GM12864 (cell line): ENCODE measurements around the gene C19orf33.
A peak's percentile ranks its signal among the peaks of the same experiment; 100 is the strongest.
"Not testable (repeated sequence)": the region's sequence is repeated elsewhere in the genome, so short reads cannot be mapped to it uniquely, and the experiment has no call there.

Experiments used
- DNase-seq: peaks from one replicate; pipeline ENCODE4 v3.0.0-alpha.2; 2011; ENCODE audit warnings: low read depth
- H3K4me3 ChIP-seq: 2 replicates; pipeline ENCODE4 v1.5.1; 2011; ENCODE audit warnings: mild to moderate bottlenecking, low read depth, low read length, control low read depth
- TF ChIP-seq, protein P1 (sequence below): IDR thresholded peaks from 2 replicates; pipeline ENCODE4 v1.5.1; 2011; ENCODE audit warnings: low read depth, mild to moderate bottlenecking, moderate library complexity, low read length, control low read depth, inconsistent platforms; ENCODE audit errors: missing control alignments

The C19orf33 gene

DNA sequence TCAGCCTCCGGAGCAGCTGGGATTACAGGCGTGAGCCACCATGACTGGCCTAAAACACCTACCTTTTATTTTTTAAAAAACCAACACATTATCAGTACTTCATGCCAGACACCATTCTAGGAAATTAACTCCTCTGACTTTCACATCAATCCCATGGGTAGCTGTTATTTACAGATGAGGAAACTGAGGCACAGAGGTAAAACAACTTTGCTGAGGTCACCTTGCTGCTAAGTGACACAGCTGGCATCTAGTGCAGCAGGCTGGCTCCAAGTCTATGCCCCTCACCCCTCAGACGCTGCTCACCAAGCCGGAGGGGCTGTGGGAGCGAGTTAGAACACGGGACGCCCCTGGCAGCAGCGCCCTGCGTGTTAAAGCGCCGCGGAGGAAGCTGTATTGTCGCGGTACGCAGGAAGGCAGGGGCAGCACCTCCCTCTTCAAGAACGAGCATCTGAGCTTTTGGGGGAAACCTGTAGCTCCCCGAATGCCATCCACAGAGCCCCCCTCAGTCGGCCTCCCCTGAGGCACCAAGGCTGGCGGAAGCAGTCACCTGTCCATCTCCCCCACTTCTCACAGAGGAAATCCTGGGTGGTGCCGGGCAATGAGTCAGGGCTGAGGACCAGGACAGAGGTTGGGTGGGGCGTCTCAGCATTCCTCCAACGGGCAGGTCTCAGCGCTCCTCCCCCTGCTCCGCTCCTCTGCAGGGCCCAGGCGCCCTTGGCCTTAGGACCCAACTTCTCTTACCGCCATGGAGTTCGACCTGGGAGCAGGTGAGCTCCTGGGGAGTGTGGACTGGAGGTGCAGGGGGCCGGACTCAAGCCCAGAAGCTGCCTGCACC, at the start of gene C19orf33:
Gene C19orf33 (plus strand): TSS at position 735 of the 835 bp plus-strand sequence. CDS start 11 bp downstream, at position 746.
- H3K4me3 ChIP-seq = no peak within 1 kb of the TSS
- TF ChIP-seq, protein P1, sequence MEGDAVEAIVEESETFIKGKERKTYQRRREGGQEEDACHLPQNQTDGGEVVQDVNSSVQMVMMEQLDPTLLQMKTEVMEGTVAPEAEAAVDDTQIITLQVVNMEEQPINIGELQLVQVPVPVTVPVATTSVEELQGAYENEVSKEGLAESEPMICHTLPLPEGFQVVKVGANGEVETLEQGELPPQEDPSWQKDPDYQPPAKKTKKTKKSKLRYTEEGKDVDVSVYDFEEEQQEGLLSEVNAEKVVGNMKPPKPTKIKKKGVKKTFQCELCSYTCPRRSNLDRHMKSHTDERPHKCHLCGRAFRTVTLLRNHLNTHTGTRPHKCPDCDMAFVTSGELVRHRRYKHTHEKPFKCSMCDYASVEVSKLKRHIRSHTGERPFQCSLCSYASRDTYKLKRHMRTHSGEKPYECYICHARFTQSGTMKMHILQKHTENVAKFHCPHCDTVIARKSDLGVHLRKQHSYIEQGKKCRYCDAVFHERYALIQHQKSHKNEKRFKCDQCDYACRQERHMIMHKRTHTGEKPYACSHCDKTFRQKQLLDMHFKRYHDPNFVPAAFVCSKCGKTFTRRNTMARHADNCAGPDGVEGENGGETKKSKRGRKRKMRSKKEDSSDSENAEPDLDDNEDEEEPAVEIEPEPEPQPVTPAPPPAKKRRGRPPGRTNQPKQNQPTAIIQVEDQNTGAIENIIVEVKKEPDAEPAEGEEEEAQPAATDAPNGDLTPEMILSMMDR = no peak
- DNase-seq = no peak

DNA sequence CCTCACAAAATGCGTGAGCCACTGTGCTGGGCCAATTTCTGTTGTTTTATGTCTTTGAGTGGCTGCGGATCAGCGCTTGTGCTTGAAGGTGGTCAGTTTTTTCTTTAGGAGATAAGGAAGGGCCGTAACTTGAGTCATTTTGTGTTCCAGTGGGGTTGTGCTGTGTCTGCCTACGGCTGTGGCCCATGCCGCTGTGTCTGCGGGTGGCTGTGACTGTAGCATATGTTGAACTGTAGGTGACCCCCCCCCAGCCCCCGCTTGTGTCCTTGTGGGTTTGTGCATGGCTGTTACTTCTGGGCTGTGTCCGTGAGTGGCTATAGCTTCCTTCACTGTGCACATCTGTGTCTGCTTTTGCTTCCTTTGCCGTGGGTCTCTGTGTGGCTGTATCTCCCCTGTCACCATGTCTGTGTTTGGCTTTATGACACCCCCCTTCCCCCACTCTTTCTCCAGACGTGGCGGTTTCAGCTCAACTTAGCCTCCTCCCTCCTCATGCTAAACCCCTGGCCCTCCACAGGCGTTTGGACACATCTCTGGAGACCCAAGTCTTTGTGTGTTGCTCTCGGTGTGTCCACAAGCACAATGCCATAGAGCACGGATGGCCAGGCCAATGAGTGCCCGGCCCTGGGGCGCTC, 48.6 kb upstream of the C19orf33 start:
- TF ChIP-seq, protein P1 = no peak
- H3K4me3 ChIP-seq = no peak overlapping the region
- no peak for DNase-seq

DNA sequence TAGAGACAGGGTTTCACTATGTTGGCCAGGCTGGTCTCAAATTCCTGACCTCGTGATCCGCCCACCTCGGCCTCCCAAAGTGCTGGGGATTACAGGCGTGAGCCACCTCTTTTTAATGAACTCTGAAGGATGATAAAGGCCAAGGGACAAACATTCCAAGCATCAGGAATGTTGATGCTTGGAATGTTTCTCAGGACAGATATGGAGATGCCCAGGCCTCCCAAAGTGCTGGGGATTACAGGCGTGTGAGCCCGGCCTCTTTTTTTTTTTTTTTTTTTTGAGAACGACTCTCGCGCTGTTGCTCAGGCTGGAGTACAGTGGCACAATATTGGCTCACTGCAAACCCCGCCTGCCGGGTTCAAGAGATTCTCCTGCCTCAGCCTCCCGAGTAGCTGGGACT, 42.1 kb upstream of the C19orf33 start:
- DNase-seq, H3K4me3 ChIP-seq: not testable (repeated sequence)

DNA sequence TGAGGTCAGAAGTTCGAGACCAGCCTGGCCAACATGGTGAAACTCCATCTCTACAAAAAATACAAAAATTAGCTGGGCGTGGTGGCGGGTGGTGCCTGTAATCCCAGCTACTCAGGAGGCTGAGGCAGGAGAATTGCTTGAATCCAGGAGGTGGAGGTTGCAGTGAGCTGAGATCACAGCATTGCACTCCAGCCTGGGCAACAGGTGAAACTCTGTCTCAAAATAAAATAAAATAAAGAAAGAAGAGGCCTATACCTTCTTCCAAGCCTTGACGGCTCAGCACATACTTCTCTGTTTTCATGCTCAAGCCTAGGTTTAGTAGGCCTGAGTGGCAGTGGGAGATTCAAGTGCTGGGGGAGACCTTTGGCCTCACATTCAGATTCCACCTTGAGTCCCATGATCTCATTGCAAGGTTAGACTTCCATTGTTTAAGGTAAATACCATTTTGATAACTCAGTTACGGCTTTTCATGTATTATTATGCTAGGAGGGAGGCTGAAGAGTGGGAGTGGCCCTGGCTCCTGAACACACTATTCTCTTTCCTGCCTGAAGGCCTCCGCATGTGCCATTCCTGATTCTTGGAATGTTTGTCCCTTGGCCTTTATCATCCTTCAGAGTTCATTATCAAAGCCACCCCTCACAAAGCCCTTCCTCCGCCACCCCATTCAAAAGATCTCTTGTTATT, 41.3 kb upstream of the C19orf33 start:
- DNase-seq = no peak
- TF ChIP-seq, protein P1 = no peak
- H3K4me3 ChIP-seq = no peak overlapping the region

DNA sequence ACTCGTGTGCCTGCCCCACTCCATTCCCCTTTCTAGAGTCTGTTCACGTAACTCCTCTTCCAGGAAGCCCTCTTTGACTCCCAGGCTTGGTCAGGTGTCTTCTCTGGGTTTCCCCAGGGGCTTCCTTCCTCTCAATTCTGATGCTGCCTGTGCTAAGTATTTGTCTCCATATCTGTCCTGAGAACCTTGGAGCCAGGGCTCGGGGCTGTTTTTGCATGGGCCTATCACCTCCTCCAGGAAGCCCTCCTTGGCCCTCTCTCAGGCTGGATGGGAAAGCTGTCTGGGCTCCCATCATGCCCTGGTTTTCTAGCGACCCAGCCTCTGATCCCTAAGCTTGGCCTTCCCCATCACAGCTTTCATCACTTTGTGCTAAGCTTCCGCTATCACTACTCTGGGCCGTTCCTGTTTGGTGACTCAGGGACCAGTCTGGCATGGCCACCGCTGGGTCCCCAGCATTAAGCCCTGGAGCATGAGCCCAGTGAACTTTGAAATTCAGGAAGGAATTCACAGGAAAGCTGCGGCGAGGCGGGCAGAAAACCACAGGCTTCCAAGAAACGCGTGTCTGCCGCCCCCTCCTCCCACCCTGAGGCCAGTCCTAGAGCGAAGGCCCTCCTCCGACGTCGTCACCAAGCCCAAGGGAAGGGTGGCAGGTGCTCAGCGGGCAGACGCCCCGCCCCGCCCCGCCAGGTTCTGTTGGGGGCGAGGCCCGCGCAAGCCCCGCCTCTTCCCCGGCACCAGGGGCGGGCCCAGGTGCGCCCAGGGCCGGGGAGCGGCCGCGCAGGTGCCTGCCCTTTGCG, 40.2 kb upstream of the C19orf33 start:
- no peak for DNase-seq
- peak overlapping the region; percentile 52 for H3K4me3 ChIP-seq
- TF ChIP-seq, protein P1 = no peak

DNA sequence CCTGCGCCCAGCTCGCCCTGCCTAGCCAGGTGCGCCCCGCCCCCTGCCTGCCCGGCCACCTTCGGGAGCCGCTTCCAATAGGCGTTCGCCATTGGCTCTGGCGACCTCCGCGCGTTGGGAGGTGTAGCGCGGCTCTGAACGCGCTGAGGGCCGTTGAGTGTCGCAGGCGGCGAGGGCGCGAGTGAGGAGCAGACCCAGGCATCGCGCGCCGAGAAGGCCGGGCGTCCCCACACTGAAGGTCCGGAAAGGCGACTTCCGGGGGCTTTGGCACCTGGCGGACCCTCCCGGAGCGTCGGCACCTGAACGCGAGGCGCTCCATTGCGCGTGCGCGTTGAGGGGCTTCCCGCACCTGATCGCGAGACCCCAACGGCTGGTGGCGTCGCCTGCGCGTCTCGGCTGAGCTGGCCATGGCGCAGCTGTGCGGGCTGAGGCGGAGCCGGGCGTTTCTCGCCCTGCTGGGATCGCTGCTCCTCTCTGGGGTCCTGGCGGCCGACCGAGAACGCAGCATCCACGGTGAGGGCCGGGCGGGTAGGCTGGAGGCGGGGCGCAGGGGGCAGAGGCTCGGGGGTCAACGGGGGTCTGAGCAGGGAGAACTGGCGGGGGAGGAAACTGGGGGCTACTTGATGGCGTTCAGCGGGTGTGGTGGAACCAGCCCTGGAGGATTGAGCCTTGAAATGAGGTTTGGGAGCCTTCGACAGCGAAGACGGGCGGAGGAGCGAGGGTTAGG, 39.4 kb upstream of the C19orf33 start, which contains the start of gene SPINT2:
Gene SPINT2 (plus strand): TSS at position 88 of the 727 bp plus-strand sequence. CDS start 320 bp downstream, at position 408.
- TF ChIP-seq, protein P1 = no peak
- no peak for DNase-seq
- H3K4me3 ChIP-seq = peak within 1 kb of the TSS; percentile 52
